Skeletal muscle satellite cell (primary cell): ENCODE results near the gene CCDC6. TPM values are rescaled to one million over a fixed set of nuclear protein-coding genes. Genes with fewer than 3 reads are reported as not detected.
A peak's percentile ranks its signal among the peaks of the same experiment; 100 is the strongest.
"Not testable (repeated sequence)": the region's sequence is repeated elsewhere in the genome, so short reads cannot be mapped to it uniquely, and the experiment has no call there.

Experiments
- H3K27me3 ChIP-seq: 2 replicates; pipeline ENCODE4 v1.7.0; 2013; ENCODE audit warnings: low read length; ENCODE audit not compliant: control insufficient read depth, insufficient read depth
- H3K36me3 ChIP-seq: 2 replicates; pipeline ENCODE4 v1.7.0; 2013; ENCODE audit warnings: mild to moderate bottlenecking, control low read depth, low read length; ENCODE audit not compliant: insufficient read depth
- H3K4me1 ChIP-seq: 2 replicates; pipeline ENCODE4 v1.7.0; 2013; ENCODE audit warnings: low read length; ENCODE audit not compliant: control insufficient read depth, insufficient read depth
- H3K4me2 ChIP-seq: 2 replicates; pipeline ENCODE4 v1.7.0; 2013; ENCODE audit warnings: mild to moderate bottlenecking, low read length
- H3K4me3 ChIP-seq: 2 replicates; pipeline ENCODE4 v1.7.0; 2013; ENCODE audit warnings: low read length
- H3K9ac ChIP-seq: 2 replicates; pipeline ENCODE4 v1.7.0; 2013; ENCODE audit warnings: mild to moderate bottlenecking, low read depth, low read length, moderate library complexity
- H3K9me3 ChIP-seq: replicated peaks from 2 replicates; pipeline ENCODE4 v1.7.0; 2013; ENCODE audit warnings: mild to moderate bottlenecking, control low read depth, low read length
- total RNA-seq: library from RNA; depleted of rRNA; stranded (reverse); fragments of >200 nt; gene quantifications from 2 replicates; pipeline ENCODE4 v1.2.3, GENCODE V29; 2012; rRNA removed

Gene CCDC6
- total RNA-seq = 30.4 and 37.8 TPM in 2 replicates

DNA sequence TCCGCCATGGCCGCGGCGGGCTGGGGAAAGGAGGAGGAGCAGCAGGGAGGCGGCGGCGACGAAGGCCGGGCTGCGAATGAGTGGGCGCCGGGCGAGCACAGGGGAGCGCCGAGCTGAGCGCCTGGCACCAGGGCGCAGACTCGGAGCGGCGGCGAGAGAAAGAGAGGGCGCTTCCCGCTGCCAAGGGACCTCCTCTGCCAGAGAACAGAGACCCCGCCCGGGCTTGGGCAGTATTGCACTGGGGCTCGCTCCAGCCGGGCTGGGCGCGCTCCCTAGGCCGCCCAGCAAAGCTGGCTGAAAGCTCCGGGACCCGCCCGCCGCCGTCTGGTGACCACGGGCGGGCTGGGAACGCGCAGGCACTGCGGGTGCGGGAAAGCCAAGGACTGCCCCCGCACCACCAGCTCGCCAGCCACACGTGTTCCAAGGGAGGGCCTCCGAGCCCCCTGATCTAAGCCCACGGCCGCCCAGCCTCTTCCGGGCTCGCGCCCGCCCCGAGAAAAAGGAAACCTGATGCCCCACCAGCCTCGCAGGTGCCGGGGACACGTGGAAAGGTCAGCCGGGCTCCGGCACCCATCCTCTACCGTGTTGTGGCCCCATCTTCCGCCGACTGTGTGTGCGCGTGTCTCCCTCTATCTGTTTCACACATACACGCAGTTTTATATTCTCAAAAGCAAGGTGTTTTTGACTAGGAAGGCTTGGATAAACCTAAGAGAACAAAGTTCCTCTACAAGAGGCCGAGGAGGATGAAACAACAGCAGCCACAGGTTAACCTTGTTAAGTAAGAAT is at the start of gene CCDC6:
Gene CCDC6, minus strand, starts transcription at position 140 of the 786 bp plus-strand sequence. Its CDS starts 132 bp downstream, at position 8.
- Histone ChIP-seq H3K4me2 (peak within 1 kb of the TSS; percentile 87), H3K9me3 (no peaks in the 10 kb centered on the region), H3K9ac (peak within 1 kb of the TSS; percentile 92), H3K36me3 (peaks cover 3% of the 10 kb centered on the region), H3K27me3 (no peaks in the 10 kb centered on the region), H3K4me3 (peak within 1 kb of the TSS; percentile 97), H3K4me1 (peaks cover 38% of the 10 kb centered on the region)

GRCh38 chr10:59954296-59954695 is 47.9 kb upstream of the CCDC6 start:
- Histone ChIP-seq H3K4me3 (no peak overlapping the region), H3K4me2 (peak overlapping the region; percentile 50), H3K9ac (no peak overlapping the region), H3K9me3 (no peaks in the 10 kb centered on the region), H3K4me1 (peaks cover 8% of the 10 kb centered on the region), H3K27me3 (no peaks in the 10 kb centered on the region), H3K36me3 (no peaks in the 10 kb centered on the region)

DNA sequence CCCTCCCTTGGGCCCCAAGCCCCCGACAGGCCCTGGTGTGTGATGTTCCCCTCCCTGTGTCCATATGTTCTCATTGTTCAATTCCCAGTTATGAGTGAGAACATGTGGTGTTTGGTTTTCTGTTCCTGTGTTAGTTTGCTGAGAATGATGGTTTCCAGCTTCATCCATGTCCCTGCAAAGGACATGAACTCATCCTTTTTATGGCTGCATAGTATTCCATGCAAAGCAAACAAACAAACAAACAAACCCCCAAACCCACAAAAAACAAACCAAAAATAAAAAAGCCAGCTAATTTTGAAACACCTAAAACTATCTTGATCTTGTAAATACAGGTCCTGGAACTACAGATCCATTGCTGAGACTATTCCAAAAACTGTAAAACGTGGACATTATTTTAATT is 47.4 kb upstream of the CCDC6 start:
- H3K4me2 ChIP-seq = peak overlapping the region; percentile 50
- H3K4me1 ChIP-seq, H3K36me3 ChIP-seq, H3K27me3 ChIP-seq, H3K4me3 ChIP-seq, H3K9ac ChIP-seq, H3K9me3 ChIP-seq: not testable (repeated sequence)

DNA sequence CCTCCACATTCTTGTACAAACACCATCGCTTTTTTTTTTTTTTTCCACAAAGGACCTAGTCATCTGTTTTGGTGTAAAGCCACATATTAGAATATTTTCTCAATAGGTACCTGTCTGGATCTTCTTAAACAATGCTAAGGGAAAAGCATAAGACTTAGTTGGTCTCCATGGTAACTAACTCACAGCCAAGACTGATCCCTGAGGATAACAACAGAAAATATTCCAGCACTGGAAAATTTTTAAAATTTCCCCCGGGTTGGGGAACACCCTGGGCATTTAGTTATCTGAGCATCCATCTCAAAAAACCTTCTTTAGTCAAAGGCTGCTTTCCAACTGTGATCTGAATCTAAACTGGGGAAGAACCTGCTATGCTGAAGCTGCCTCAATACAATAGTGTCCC is 43.7 kb upstream of the CCDC6 start:
- Histone ChIP-seq H3K4me2 (no peak overlapping the region), H3K36me3 (no peaks in the 10 kb centered on the region), H3K4me3 (no peak overlapping the region), H3K4me1 (peaks cover 8% of the 10 kb centered on the region), H3K9me3 (no peaks in the 10 kb centered on the region), H3K9ac (no peak overlapping the region), H3K27me3 (peaks cover 23% of the 10 kb centered on the region)

GRCh38 chr10:59949608-59950007 is 43.3 kb upstream of the CCDC6 start:
- Histone ChIP-seq H3K4me3 (no peak overlapping the region), H3K36me3 (no peaks in the 10 kb centered on the region), H3K9me3 (no peaks in the 10 kb centered on the region), H3K4me2 (no peak overlapping the region), H3K9ac (no peak overlapping the region), H3K27me3 (peaks cover 25% of the 10 kb centered on the region), H3K4me1 (peaks cover 8% of the 10 kb centered on the region)

DNA sequence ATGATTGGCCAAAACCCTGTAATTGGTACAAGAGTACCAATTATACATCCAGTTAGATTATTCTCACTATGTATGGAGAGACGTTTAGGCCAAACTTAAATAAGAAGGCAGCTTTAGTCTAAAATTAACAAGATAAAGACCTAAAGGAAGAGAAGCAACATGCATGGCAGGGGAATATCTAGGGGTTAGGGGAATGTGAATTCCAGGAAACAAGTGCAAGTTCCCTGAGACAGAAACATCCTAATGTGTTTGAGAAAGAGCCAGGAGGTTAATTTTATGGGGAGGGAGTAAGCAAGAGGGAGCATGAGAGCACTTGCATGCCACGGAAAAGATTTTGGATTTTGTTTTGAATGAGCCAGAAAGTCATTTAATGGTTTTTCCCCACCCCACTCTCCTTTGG is 39.6 kb upstream of the CCDC6 start:
- H3K9me3 ChIP-seq = no peaks in the 10 kb centered on the region
- no peaks in the 10 kb centered on the region for H3K4me1 ChIP-seq
- H3K27me3 ChIP-seq = peaks cover 25% of the 10 kb centered on the region
- H3K4me3 ChIP-seq = no peak overlapping the region
- no peak overlapping the region for H3K9ac ChIP-seq
- H3K4me2 ChIP-seq = no peak overlapping the region
- H3K36me3 ChIP-seq = no peaks in the 10 kb centered on the region

DNA sequence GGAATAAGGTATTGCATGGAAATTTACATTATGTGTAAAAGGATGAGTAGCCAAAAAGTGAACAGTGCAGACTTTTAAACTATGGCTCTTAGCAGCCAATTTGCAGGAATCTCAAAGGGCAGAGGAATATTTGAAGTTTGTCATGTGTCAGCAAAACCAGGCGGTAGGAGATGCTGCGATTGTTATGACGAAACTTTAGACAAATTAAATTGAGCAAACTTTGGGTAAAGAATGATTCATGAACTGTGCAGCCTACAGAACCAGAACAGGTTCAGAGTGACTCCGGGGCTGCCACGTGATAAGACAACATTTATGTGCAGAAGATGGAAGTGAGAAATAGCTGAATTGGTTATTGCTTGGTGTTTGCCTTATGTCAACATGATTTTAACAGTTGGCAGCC is 39.2 kb upstream of the CCDC6 start:
- no peaks in the 10 kb centered on the region for H3K9me3 ChIP-seq
- H3K4me1 ChIP-seq = no peaks in the 10 kb centered on the region
- H3K4me3 ChIP-seq = no peak overlapping the region
- H3K4me2 ChIP-seq = no peak overlapping the region
- H3K9ac ChIP-seq = no peak overlapping the region
- no peaks in the 10 kb centered on the region for H3K36me3 ChIP-seq
- peaks cover 25% of the 10 kb centered on the region for H3K27me3 ChIP-seq

GRCh38 chr10:59944339-59944935 is 38.1 kb upstream of the CCDC6 start:
- no peaks in the 10 kb centered on the region for H3K9me3 ChIP-seq
- no peak overlapping the region for H3K4me3 ChIP-seq
- H3K27me3 ChIP-seq = peaks cover 25% of the 10 kb centered on the region

GRCh38 chr10:59942556-59942955 is 36.2 kb upstream of the CCDC6 start:
- Histone ChIP-seq H3K9me3 (no peaks in the 10 kb centered on the region), H3K4me1 (no peaks in the 10 kb centered on the region), H3K36me3 (no peaks in the 10 kb centered on the region), H3K9ac (no peak overlapping the region), H3K4me3 (no peak overlapping the region), H3K27me3 (peaks cover 19% of the 10 kb centered on the region), H3K4me2 (no peak overlapping the region)

More at GRCh38 chr10:59944339-59944935, 38.1 kb upstream of the CCDC6 start:
- Histone ChIP-seq H3K4me2 (no peak overlapping the region), H3K36me3 (no peaks in the 10 kb centered on the region), H3K9ac (no peak overlapping the region), H3K4me1 (no peaks in the 10 kb centered on the region)

- no peaks in the 10 kb centered on the region for H3K4me1 ChIP-seq
- H3K36me3 ChIP-seq = no peaks in the 10 kb centered on the region
- H3K4me2 ChIP-seq = no peak overlapping the region
- no peak overlapping the region for H3K9ac ChIP-seq
- H3K9me3 ChIP-seq = no peaks in the 10 kb centered on the region
- H3K27me3 ChIP-seq = peaks cover 3% of the 10 kb centered on the region
- H3K4me3 ChIP-seq = no peak overlapping the region
Measured at GRCh38 chr10:59937720-59938119, 31.4 kb upstream of the CCDC6 start.

GRCh38 chr10:59934701-59935100 is 28.3 kb upstream of the CCDC6 start:
- Histone ChIP-seq H3K9me3 (no peaks in the 10 kb centered on the region), H3K36me3 (no peaks in the 10 kb centered on the region), H3K4me1 (no peaks in the 10 kb centered on the region), H3K4me3 (no peak overlapping the region), H3K4me2 (no peak overlapping the region), H3K9ac (no peak overlapping the region), H3K27me3 (peaks cover 3% of the 10 kb centered on the region)
